HCT116 (cell line): ENCODE data around the gene FARP1. TPM values are rescaled to one million over a fixed set of nuclear protein-coding genes. Genes with fewer than 3 reads are reported as not detected.

ENCODE experiments used
- ATAC-seq: fragments of 200-7000 bp; cut with Tn5 transposase; 2 replicates; pipeline ENCODE4 v1.9.1; 2020; ENCODE audit warnings: mild to moderate bottlenecking, moderate library complexity
- BruUV-seq: library from RNA; stranded (reverse); fragments of 400-500 nt; replicated peaks from 2 replicates; lab custom pipeline; 2021; lab: Mats Ljungman, UMichigan
- CTCF ChIA-PET: fragments of 300-600 bp; sonication (Branson Sonifier 250); formaldehyde crosslinking; loops from one replicate; lab custom pipeline; 2021; ENCODE audit warnings: antibody characterized with exemption; lab: Charles Lee
- POLR2A ChIA-PET: fragments of 300-600, 350-600 bp; sonication (Branson Sonifier 250); formaldehyde crosslinking; loops from one replicate; lab custom pipeline; 2021; ENCODE audit warnings: antibody characterized with exemption; lab: Charles Lee
- RAD21 ChIA-PET, 2 experiments: fragments of 300-600 bp; sonication (Branson Sonifier 250); formaldehyde crosslinking; loops; one replicate each; lab custom pipeline; 2023; ENCODE audit warnings: low total read pairs in 2 of 2; ENCODE audit not compliant: uncharacterized antibody in 2 of 2, unreplicated experiment in 2 of 2, low non-redundant PET in 1 of 2; lab: Charles Lee
- DNase-seq: peaks from one replicate; pipeline ENCODE4 v3.0.0-alpha.2; 2010; ENCODE audit warnings: low read depth, low spot score
- H2AFZ ChIP-seq: fragments of 200-600 bp; shearing (Covaris generic), sonication (generic); 2 replicates; pipeline ENCODE4 v1.6.1; 2017; ENCODE audit warnings: low read depth, mixed run types, mixed read lengths, antibody characterized with exemption, low read length; ENCODE audit not compliant: poor library complexity, severe bottlenecking
- H3K27ac ChIP-seq: 2 replicates; pipeline ENCODE4 v1.5.1; 2012; ENCODE audit warnings: low read depth, low read length
- H3K27me3 ChIP-seq: fragments of 200-600 bp; sonication (generic); 2 replicates; pipeline ENCODE4 v1.6.1; 2016; ENCODE audit warnings: mixed run types, low read length, mixed read lengths; ENCODE audit not compliant: insufficient read depth
- H3K36me3 ChIP-seq, 2 experiments: fragments of 200-500 bp in 1 of 2; fragments of 200-600 bp in 1 of 2; sonication (Bioruptor generic) in 1 of 2; sonication (generic) in 1 of 2; 2 replicates each; pipeline versions ENCODE4 v1.5.1 to v1.6.1; 2014 to 2016; ENCODE audit warnings: low read length in 2 of 2, inconsistent platforms in 1 of 2, mixed read lengths in 1 of 2, mixed run types in 1 of 2; ENCODE audit not compliant: insufficient read depth in 2 of 2, control insufficient read depth in 1 of 2
- H3K4me1 ChIP-seq, 2 experiments: fragments of 200-600 bp in 1 of 2; sonication (generic) in 1 of 2; 2 replicates each; pipeline versions ENCODE4 v1.5.1 to v1.6.1; 2012 to 2017; ENCODE audit warnings: low read length in 2 of 2, inconsistent platforms in 1 of 2, mild to moderate bottlenecking in 1 of 2, mixed read lengths in 1 of 2, mixed run types in 1 of 2, moderate library complexity in 1 of 2; ENCODE audit not compliant: insufficient read depth in 2 of 2, control insufficient read depth in 1 of 2
- H3K4me2 ChIP-seq: fragments of 200-600 bp; sonication (generic); 2 replicates; pipeline ENCODE4 v1.6.1; 2017; ENCODE audit warnings: mixed run types, low read length, mixed read lengths
- H3K4me3 ChIP-seq, 2 experiments: fragments of 200-600 bp in 1 of 2; sonication (generic) in 1 of 2; replicated peaks in 1 of 2; 2 replicates each; pipeline ENCODE4 v1.5.1; 2011 to 2016; ENCODE audit warnings: low read length in 2 of 2, control low read depth in 1 of 2, low read depth in 1 of 2, mild to moderate bottlenecking in 1 of 2, mixed read lengths in 1 of 2, mixed run types in 1 of 2
- H3K79me2 ChIP-seq: fragments of 200-600 bp; sonication (generic); 2 replicates; pipeline ENCODE4 v1.6.1; 2017; ENCODE audit warnings: mild to moderate bottlenecking, mixed run types, low read length, moderate library complexity, mixed read lengths; ENCODE audit not compliant: insufficient read depth
- H3K9ac ChIP-seq: fragments of 200-600 bp; sonication (generic); 2 replicates; pipeline ENCODE4 v1.6.1; 2016; ENCODE audit warnings: low read length, mixed read lengths
- H3K9me2 ChIP-seq: fragments of 200-600 bp; sonication (generic), shearing (Covaris generic); 2 replicates; pipeline ENCODE4 v1.6.1; 2017; ENCODE audit warnings: mixed run types, mild to moderate bottlenecking, moderate library complexity; ENCODE audit not compliant: insufficient read depth
- H3K9me3 ChIP-seq, 2 experiments: fragments of 200-500 bp in 1 of 2; fragments of 200-600 bp in 1 of 2; sonication (Bioruptor generic) in 1 of 2; sonication (generic) in 1 of 2; 2 replicates each; pipeline ENCODE4 v1.6.1; 2014 to 2017; ENCODE audit warnings: low read length in 2 of 2, mixed read lengths in 2 of 2, inconsistent platforms in 1 of 2, low read depth in 1 of 2, mild to moderate bottlenecking in 1 of 2, mixed run types in 1 of 2, moderate library complexity in 1 of 2; ENCODE audit not compliant: control insufficient read depth in 1 of 2, insufficient read depth in 1 of 2
- H4K20me1 ChIP-seq: fragments of 200-600 bp; sonication (generic), shearing (Covaris generic); 2 replicates; pipeline ENCODE4 v1.6.1; 2017; ENCODE audit warnings: mixed run types, mild to moderate bottlenecking, moderate library complexity; ENCODE audit not compliant: insufficient read depth
- CBX3 ChIP-seq: IDR thresholded peaks from 2 replicates; pipeline ENCODE4 v1.6.1; 2012; ENCODE audit warnings: low read depth
- CTCF ChIP-seq, 3 experiments: fragments of 200-600 bp in 1 of 3; sonication (generic) in 1 of 3; IDR thresholded peaks in 2 of 3; conservative IDR thresholded peaks in 1 of 3; 2 replicates each; pipeline ENCODE4 v1.5.1; 2012 to 2017; ENCODE audit warnings: low read depth in 2 of 3, low read length in 2 of 3, antibody characterized with exemption in 1 of 3, borderline replicate concordance in 1 of 3, control low read depth in 1 of 3, mild to moderate bottlenecking in 1 of 3, mixed read lengths in 1 of 3, mixed run types in 1 of 3, moderate library complexity in 1 of 3; ENCODE audit not compliant: insufficient read depth in 1 of 3
- EGR1 ChIP-seq: IDR thresholded peaks from 2 replicates; pipeline ENCODE4 v1.6.1; 2012; ENCODE audit warnings: low read depth
- ELF1 ChIP-seq: IDR thresholded peaks from 2 replicates; pipeline ENCODE4 v1.6.1; 2012; ENCODE audit warnings: low read depth, borderline replicate concordance
- EZH2 ChIP-seq: fragments of 200-600 bp; sonication (generic); IDR thresholded peaks from 2 replicates; pipeline ENCODE4 v1.6.1; 2017; ENCODE audit warnings: antibody characterized with exemption, mixed run types
- FOSL1 ChIP-seq: IDR thresholded peaks from 2 replicates; pipeline ENCODE4 v1.6.1; 2012; ENCODE audit warnings: low read depth
- JUND ChIP-seq: IDR thresholded peaks from 2 replicates; pipeline ENCODE4 v1.6.1; 2012
- MAX ChIP-seq: IDR thresholded peaks from 2 replicates; pipeline ENCODE4 v1.6.1; 2012
- POLR2A ChIP-seq: IDR thresholded peaks from 2 replicates; pipeline ENCODE4 v1.7.0; 2011; ENCODE audit warnings: borderline replicate concordance; ENCODE audit not compliant: insufficient read depth, insufficient read length; ENCODE audit errors: extremely low read depth
- RAD21 ChIP-seq: IDR thresholded peaks from 2 replicates; pipeline ENCODE4 v1.6.1; 2012; ENCODE audit warnings: low read depth, mild to moderate bottlenecking
- REST ChIP-seq: IDR thresholded peaks from 2 replicates; pipeline ENCODE4 v1.6.1; 2012; ENCODE audit warnings: low read depth
- SIN3A ChIP-seq: IDR thresholded peaks from 2 replicates; pipeline ENCODE4 v1.6.1; 2012; ENCODE audit warnings: low read depth
- SRF ChIP-seq: IDR thresholded peaks from 2 replicates; pipeline ENCODE4 v1.6.1; 2012; ENCODE audit warnings: low read depth
- TCF7L2 ChIP-seq: IDR thresholded peaks from 2 replicates; pipeline ENCODE4 v1.7.0; 2011; ENCODE audit warnings: borderline replicate concordance, inconsistent platforms; ENCODE audit not compliant: insufficient read depth, insufficient read length; ENCODE audit errors: extremely low read depth
- ZFX ChIP-seq: fragments of 450-650 bp; IDR thresholded peaks from 2 replicates; pipeline ENCODE4 v1.6.1; 2017
- ZNF274 ChIP-seq: fragments of 200-500 bp; sonication (Bioruptor generic); IDR thresholded peaks from 2 replicates; pipeline ENCODE4 v1.6.1; 2014; ENCODE audit warnings: mild to moderate bottlenecking, low read depth, low read length, inconsistent platforms
- intact Hi-C: fragments of 100-400 bp; cut with micrococcal nuclease; formaldehyde crosslinking; loops from 2 replicates; pipeline ENCODE4 v1.10.0; 2022
- total RNA-seq: library from RNA; stranded (reverse); gene quantifications from one replicate; pipeline ENCODE4 v1.2.1, GENCODE V29; 2021; ENCODE audit not compliant: unreplicated experiment

The FARP1 gene
- total RNA-seq, 1 experiment from 2014 or later: 30.5 TPM

- TF ChIP-seq SIN3A (no peak), MAX (no peak), TCF7L2 (no peak), CTCF (IDR thresholded peaks at IDR 0.05 in 2 of 3, conservative IDR thresholded peaks at IDR 0.05 in 1 of 3; ENCODE audit: borderline replicate concordance in 1 of 3, insufficient read depth in 1 of 3, low read depth in 2 of 3, low read length in 2 of 3) (no peak), ZFX (no peak), SRF (no peak), FOSL1 (no peak), EZH2 (no peak), ELF1 (no peak), JUND (no peak), ZNF274 (no peak), EGR1 (no peak), RAD21 (no peak), REST (no peak), CBX3 (no peak), POLR2A (no peak)
- TF ChIP-seq, all 23 proteins: peak for 0
- RAD21 ChIA-PET: no interaction called here
- Histone ChIP-seq H3K79me2 (peaks cover 18% of the 10 kb centered on the region; the same call in 1 of the 2 replicates), H3K27me3 (no peaks in the 10 kb centered on the region), H3K36me3 (no peaks in the 10 kb centered on the region), H3K9ac (no peak overlapping the region), H4K20me1 (peaks cover 4% of the 10 kb centered on the region; the same call in 1 of the 2 replicates), H3K9me3 (no peaks in the 10 kb centered on the region), H3K4me1 (peaks cover 26 to 27% of the 10 kb centered on the region in 2 experiments), H3K27ac (no peak overlapping the region), H3K9me2 (no peaks in the 10 kb centered on the region), H3K4me2 (no peak overlapping the region), H2AFZ (no peak overlapping the region), H3K4me3 (no peak overlapping the region)
- no peak for ATAC-seq
- BruUV-seq: no TSS peak
- POLR2A ChIA-PET: no interaction called here
- CTCF ChIA-PET: no interaction called here
- intact Hi-C loops: no loop called here
- DNase-seq: no peak
Observed at GRCh38 chr13:98150832-98151479, 8.1 kb downstream of the FARP1 start.
